ENCODE data around the gene RNF217.
"Not testable (repeated sequence)": the region's sequence is repeated elsewhere in the genome, so short reads cannot be mapped to it uniquely, and the experiment has no call there.

RNF217 gene

GRCh38 chr6:125124049-125124669 is 161.9 kb downstream of the RNF217 start:
- DNase-seq (ENCODE audit: low spot score) = no peak

DNA sequence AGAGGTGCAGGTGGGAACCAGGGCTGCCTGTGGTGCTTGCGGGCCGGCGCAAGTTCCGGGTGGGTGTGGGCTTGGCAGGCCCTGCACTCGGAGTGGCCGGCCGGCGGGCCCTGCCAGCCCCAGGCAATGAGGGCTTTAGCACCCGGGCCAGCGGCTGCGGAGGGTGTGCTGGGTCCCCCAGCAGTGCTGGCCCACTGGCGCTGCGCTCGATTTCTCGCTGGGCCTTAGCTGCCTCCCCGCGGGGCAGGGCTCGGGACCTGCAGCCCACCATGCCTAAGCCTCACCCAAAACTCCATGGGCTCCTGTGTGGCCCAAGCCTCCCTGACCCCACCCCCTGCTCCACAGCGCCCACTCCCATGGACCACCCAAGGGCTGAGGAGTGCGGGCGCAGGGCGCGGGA is 163.6 kb downstream of the RNF217 start:
- DNase-seq (ENCODE audit: low spot score) = not testable (repeated sequence)

GRCh38 chr6:125129354-125129753 is 167.1 kb downstream of the RNF217 start:
- no peak for DNase-seq (ENCODE audit: low spot score)

DNA sequence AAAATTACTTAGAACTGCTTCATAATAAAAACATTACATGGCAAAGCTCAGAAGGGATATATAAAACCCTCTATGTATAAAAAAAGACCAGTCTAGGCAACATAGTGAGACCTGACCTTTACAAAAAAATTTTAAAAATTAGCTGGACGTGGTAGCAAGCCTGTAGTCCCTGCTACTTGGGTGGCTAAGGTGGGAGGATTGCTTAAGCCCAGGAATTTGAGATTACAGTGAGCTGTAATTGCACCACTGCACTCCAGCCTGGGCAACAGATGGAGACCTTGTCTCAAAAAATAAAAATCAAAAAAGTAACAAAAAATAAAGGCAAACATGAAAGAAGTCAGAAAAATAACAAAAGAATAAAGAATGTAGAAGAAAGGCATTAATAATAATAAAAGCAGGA is 169.8 kb downstream of the RNF217 start:
- no peak for DNase-seq (ENCODE audit: low spot score)

DNA sequence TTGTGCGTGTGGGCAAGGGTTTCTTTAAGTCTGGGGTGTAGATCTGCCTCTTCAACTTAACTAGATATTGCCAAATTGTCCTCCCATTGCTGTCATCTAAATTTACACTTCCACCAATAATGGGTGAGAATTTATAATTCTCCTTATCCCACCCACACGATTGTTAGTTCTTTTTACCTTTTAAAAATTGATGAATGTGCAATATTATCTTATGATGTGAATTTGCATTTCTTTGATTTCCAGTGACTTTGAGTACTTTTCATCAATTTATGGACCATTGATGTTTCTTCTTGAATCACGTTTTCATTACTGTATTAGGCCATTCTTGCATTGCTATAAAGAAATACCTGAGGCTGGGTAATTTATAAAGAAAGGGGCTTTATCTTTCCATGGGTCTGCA is 174.1 kb downstream of the RNF217 start:
- DNase-seq (ENCODE audit: low spot score) = no peak

- DNase-seq (ENCODE audit: low spot score) = no peak
Observed at GRCh38 chr6:125138083-125138482, 175.8 kb downstream of the RNF217 start.

- DNase-seq (ENCODE audit: low spot score) = no peak
Observed at GRCh38 chr6:125140808-125141207, 178.6 kb downstream of the RNF217 start.
